H9 (cell line): ENCODE data around the gene HOXD10. TPM values are rescaled to one million over a fixed set of nuclear protein-coding genes. Genes with fewer than 3 reads are reported as not detected.

Experiments
- DNase-seq: peaks from one replicate; pipeline ENCODE4 v3.0.0-alpha.2; 2017
- H2AFZ ChIP-seq: one replicate; pipeline ENCODE4 v1.6.1; 2013; ENCODE audit warnings: mild to moderate bottlenecking, low read length, control low read depth, moderate library complexity
- H2AK5ac ChIP-seq: 2 replicates; pipeline ENCODE4 v1.6.1; 2013; ENCODE audit warnings: low read length, control low read depth, mixed read lengths; ENCODE audit not compliant: insufficient read length
- H2BK120ac ChIP-seq: one replicate; pipeline ENCODE4 v1.6.1; 2013; ENCODE audit warnings: low read depth, mild to moderate bottlenecking, low read length, control low read depth, inconsistent platforms; ENCODE audit not compliant: poor library complexity, severe bottlenecking
- H2BK12ac ChIP-seq: 2 replicates; pipeline ENCODE4 v1.6.1; 2013; ENCODE audit warnings: low read length, control low read depth, mixed read lengths, low read depth; ENCODE audit not compliant: insufficient read length
- H2BK15ac ChIP-seq: 2 replicates; pipeline ENCODE4 v1.6.1; 2013; ENCODE audit warnings: low read depth, low read length, control low read depth
- H2BK20ac ChIP-seq: one replicate; pipeline ENCODE4 v1.6.1; 2013; ENCODE audit warnings: low read depth, mild to moderate bottlenecking, low read length, control low read depth, inconsistent platforms; ENCODE audit not compliant: poor library complexity, severe bottlenecking
- H2BK5ac ChIP-seq: 2 replicates; pipeline ENCODE4 v1.6.1; 2013; ENCODE audit warnings: low read length, control low read depth, mixed read lengths; ENCODE audit not compliant: insufficient read length
- H3K14ac ChIP-seq: 2 replicates; pipeline ENCODE4 v1.6.1; 2013; ENCODE audit warnings: low read length, control low read depth; ENCODE audit not compliant: insufficient read depth
- H3K18ac ChIP-seq: 2 replicates; pipeline ENCODE4 v1.6.1; 2013; ENCODE audit warnings: low read depth, mild to moderate bottlenecking, mixed read lengths, low read length, control low read depth; ENCODE audit not compliant: insufficient read length
- H3K23ac ChIP-seq: 2 replicates; pipeline ENCODE4 v1.6.1; 2013; ENCODE audit warnings: low read length, control low read depth, mixed read lengths, low read depth; ENCODE audit not compliant: insufficient read length
- H3K23me2 ChIP-seq: 2 replicates; pipeline ENCODE4 v1.6.1; 2013; ENCODE audit warnings: low read depth, mild to moderate bottlenecking, mixed read lengths, low read length, control low read depth; ENCODE audit not compliant: insufficient read length, poor library complexity, severe bottlenecking
- H3K27ac ChIP-seq: 2 replicates; pipeline ENCODE4 v1.5.1; 2013; ENCODE audit warnings: low read length, control low read depth, mixed read lengths, low read depth; ENCODE audit not compliant: insufficient read length
- H3K27me3 ChIP-seq: 2 replicates; pipeline ENCODE4 v1.6.1; 2013; ENCODE audit warnings: low read length, control low read depth, inconsistent platforms; ENCODE audit not compliant: insufficient read depth
- H3K4ac ChIP-seq: 2 replicates; pipeline ENCODE4 v1.6.1; 2013; ENCODE audit warnings: low read depth, mild to moderate bottlenecking, control low read depth, inconsistent platforms, low read length, moderate library complexity
- H3K4me1 ChIP-seq: 2 replicates; pipeline ENCODE4 v1.6.1; 2013; ENCODE audit warnings: low read length, control low read depth, inconsistent platforms; ENCODE audit not compliant: insufficient read depth
- H3K4me2 ChIP-seq: 2 replicates; pipeline ENCODE4 v1.6.1; 2013; ENCODE audit warnings: low read length, control low read depth, mixed read lengths; ENCODE audit not compliant: insufficient read length, insufficient read depth
- H3K56ac ChIP-seq: 2 replicates; pipeline ENCODE4 v1.6.1; 2013; ENCODE audit warnings: low read depth, mild to moderate bottlenecking, mixed read lengths, low read length, control low read depth; ENCODE audit not compliant: insufficient read length
- H3K79me1 ChIP-seq: 2 replicates; pipeline ENCODE4 v1.6.1; 2013; ENCODE audit warnings: low read depth, mild to moderate bottlenecking, moderate library complexity, low read length, control low read depth, inconsistent platforms; ENCODE audit not compliant: insufficient read depth, poor library complexity, severe bottlenecking
- H3K79me2 ChIP-seq: 2 replicates; pipeline ENCODE4 v1.6.1; 2013; ENCODE audit warnings: low read length, control low read depth, inconsistent platforms; ENCODE audit not compliant: insufficient read depth
- H3K9ac ChIP-seq: 2 replicates; pipeline ENCODE4 v1.6.1; 2013; ENCODE audit warnings: low read length, control low read depth, mixed read lengths; ENCODE audit not compliant: insufficient read length; ENCODE audit errors: extremely low read depth
- H3K9me3 ChIP-seq: one replicate; pipeline ENCODE4 v1.6.1; 2013; ENCODE audit warnings: low read depth, low read length, inconsistent platforms; ENCODE audit not compliant: control insufficient read depth
- H3T11ph ChIP-seq: one replicate; pipeline ENCODE4 v1.6.1; 2013; ENCODE audit warnings: mild to moderate bottlenecking, low read length, control low read depth, inconsistent platforms
- H4K20me1 ChIP-seq: one replicate; pipeline ENCODE4 v1.6.1; 2013; ENCODE audit not compliant: control insufficient read depth, insufficient read length, insufficient read depth
- H4K5ac ChIP-seq: 2 replicates; pipeline ENCODE4 v1.6.1; 2013; ENCODE audit warnings: low read depth, mild to moderate bottlenecking, mixed read lengths, low read length, control low read depth; ENCODE audit not compliant: insufficient read length
- H4K8ac ChIP-seq: replicated peaks from 2 replicates; pipeline ENCODE4 v1.6.1; 2013; ENCODE audit warnings: low read length, control low read depth, mixed read lengths, low read depth; ENCODE audit not compliant: insufficient read length
- H4K91ac ChIP-seq: 2 replicates; pipeline ENCODE4 v1.6.1; 2013; ENCODE audit warnings: low read depth, mild to moderate bottlenecking, moderate library complexity, mixed read lengths, low read length, control low read depth; ENCODE audit not compliant: insufficient read length
- H3K27ac Mint-ChIP-seq, 3 experiments: 2 replicates in 2 of 3; 3 replicates in 1 of 3; pipeline ENCODE4 v1.8.0; 2020 to 2021; ENCODE audit warnings: mixed read lengths in 3 of 3, mild to moderate bottlenecking in 1 of 3, moderate library complexity in 1 of 3
- H3K27me3 Mint-ChIP-seq: 2 replicates; pipeline ENCODE4 v1.8.0; 2021; ENCODE audit warnings: low read depth, mild to moderate bottlenecking, moderate library complexity, mixed read lengths
- H3K36me3 Mint-ChIP-seq, 3 experiments: 2 replicates in 2 of 3; 3 replicates in 1 of 3; pipeline ENCODE4 v1.8.0; 2020 to 2021; ENCODE audit warnings: low read depth in 3 of 3, mixed read lengths in 3 of 3; ENCODE audit not compliant: insufficient read depth in 1 of 3
- H3K4me1 Mint-ChIP-seq, 2 experiments: 2 replicates each; pipeline ENCODE4 v1.8.0; 2020; ENCODE audit warnings: mixed read lengths in 2 of 2
- H3K4me3 Mint-ChIP-seq, 2 experiments: 2 replicates in 1 of 2; 3 replicates in 1 of 2; pipeline ENCODE4 v1.8.0; 2020 to 2021; ENCODE audit warnings: mild to moderate bottlenecking in 2 of 2, mixed read lengths in 2 of 2, moderate library complexity in 1 of 2
- H3K9me3 Mint-ChIP-seq, 2 experiments: 2 replicates in 1 of 2; 3 replicates in 1 of 2; pipeline ENCODE4 v1.8.0; 2020; ENCODE audit warnings: mild to moderate bottlenecking in 2 of 2, mixed read lengths in 2 of 2, moderate library complexity in 1 of 2
- WGBS: extraction: QIAGEN DNeasy Blood & Tissue Kit; methylation state at CpG from one replicate; pipeline ENCODE4 v1.1.7; 2013; ENCODE audit warnings: missing lambda C conversion rate, low lambda C conversion rate, mixed read lengths; ENCODE audit not compliant: insufficient read length; ENCODE audit errors: extremely low coverage; 5-methylcytosine and 5-hydroxymethylcytosine counted together
- total RNA-seq: library from RNA; stranded (reverse); gene quantifications from 2 replicates; pipeline ENCODE4 v1.2.1, GENCODE V29; 2021
- TF ChIP-seq, protein P1 (sequence below): fragments of 200-600 bp; sonication (generic); conservative IDR thresholded peaks from 3 replicates; pipeline ENCODE4 v1.8.0; 2021; ENCODE audit warnings: antibody characterized with exemption, mild to moderate bottlenecking

Gene HOXD10
- total RNA-seq, 1 experiment from 2014 or later = not detected

DNA sequence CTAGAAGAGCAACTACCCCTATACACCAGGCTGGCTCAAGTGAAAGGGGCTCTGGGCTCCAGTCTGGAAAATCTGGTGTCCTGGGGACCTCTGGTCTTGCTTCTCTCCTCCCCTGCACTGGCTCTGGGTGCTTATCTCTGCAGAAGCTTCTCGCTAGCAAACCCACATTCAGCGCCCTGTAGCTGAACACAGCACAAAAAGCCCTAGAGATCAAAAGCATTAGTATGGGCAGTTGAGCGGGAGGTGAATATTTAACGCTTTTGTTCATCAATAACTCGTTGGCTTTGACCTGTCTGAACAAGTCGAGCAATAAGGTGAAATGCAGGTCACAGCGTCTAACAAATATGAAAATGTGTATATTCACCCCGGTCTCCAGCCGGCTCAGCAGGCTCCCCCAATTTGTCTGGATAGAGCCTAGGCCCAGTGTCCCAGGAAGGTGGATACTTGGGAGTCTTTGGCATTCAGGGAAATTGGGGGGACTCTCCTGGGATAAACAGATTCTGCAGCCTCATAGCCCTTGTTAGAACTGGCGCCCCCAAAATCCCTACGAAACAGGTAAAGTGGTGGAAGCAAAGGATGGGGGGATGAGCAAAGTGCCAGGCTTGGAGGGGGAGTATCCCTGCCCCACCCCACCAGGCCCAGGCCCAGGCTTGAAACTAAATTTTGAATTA is 32.3 kb downstream of the HOXD10 start:
- H3K27me3 ChIP-seq = peaks cover 96% of the 10 kb centered on the region
- H2BK15ac ChIP-seq = no peak overlapping the region
- H3K27me3 Mint-ChIP-seq = peaks cover 100% of the 10 kb centered on the region
- no CpG with 5 or more reads among the region's 11 CpGs for WGBS
- H4K8ac ChIP-seq = no peak overlapping the region
- H3K4me1 Mint-ChIP-seq = peaks cover 2 to 21% of the 10 kb centered on the region in 2 experiments; a peak in 3 of 4 replicates
- H2BK20ac ChIP-seq = no peak overlapping the region
- H2BK5ac ChIP-seq = no peak overlapping the region
- H3K9me3 Mint-ChIP-seq = peaks cover 3 to 8% of the 10 kb centered on the region in 2 experiments; a peak in 3 of 5 replicates
- H3K27ac ChIP-seq = no peak overlapping the region
- H4K5ac ChIP-seq = no peak overlapping the region
- H3K4me1 ChIP-seq = no peaks in the 10 kb centered on the region; the same call in 1 of the 2 replicates
- H4K20me1 ChIP-seq = no peaks in the 10 kb centered on the region
- TF ChIP-seq, protein P1, sequence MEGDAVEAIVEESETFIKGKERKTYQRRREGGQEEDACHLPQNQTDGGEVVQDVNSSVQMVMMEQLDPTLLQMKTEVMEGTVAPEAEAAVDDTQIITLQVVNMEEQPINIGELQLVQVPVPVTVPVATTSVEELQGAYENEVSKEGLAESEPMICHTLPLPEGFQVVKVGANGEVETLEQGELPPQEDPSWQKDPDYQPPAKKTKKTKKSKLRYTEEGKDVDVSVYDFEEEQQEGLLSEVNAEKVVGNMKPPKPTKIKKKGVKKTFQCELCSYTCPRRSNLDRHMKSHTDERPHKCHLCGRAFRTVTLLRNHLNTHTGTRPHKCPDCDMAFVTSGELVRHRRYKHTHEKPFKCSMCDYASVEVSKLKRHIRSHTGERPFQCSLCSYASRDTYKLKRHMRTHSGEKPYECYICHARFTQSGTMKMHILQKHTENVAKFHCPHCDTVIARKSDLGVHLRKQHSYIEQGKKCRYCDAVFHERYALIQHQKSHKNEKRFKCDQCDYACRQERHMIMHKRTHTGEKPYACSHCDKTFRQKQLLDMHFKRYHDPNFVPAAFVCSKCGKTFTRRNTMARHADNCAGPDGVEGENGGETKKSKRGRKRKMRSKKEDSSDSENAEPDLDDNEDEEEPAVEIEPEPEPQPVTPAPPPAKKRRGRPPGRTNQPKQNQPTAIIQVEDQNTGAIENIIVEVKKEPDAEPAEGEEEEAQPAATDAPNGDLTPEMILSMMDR = no peak
- H2BK12ac ChIP-seq = no peak overlapping the region
- no peak overlapping the region for H4K91ac ChIP-seq
- no peak overlapping the region for H3K23ac ChIP-seq
- no peaks in the 10 kb centered on the region for H3K79me2 ChIP-seq
- no peaks in the 10 kb centered on the region for H3K79me1 ChIP-seq
- H2AFZ ChIP-seq = no peak overlapping the region
- H3K36me3 Mint-ChIP-seq = no peaks in the 10 kb centered on the region; a peak in 1 of 7 replicates
- no peak overlapping the region for H3K18ac ChIP-seq
- DNase-seq = no peak
- no peak overlapping the region for H3K4me3 Mint-ChIP-seq
- H3K27ac Mint-ChIP-seq = no peak overlapping the region
- H3K4me2 ChIP-seq = no peak overlapping the region
- H3T11ph ChIP-seq = no peak overlapping the region
- no peak overlapping the region for H3K14ac ChIP-seq
- H3K56ac ChIP-seq = no peak overlapping the region
- H2BK120ac ChIP-seq = no peak overlapping the region
- H2AK5ac ChIP-seq = no peak overlapping the region
- no peaks in the 10 kb centered on the region for H3K9me3 ChIP-seq
- no peak overlapping the region for H3K9ac ChIP-seq
- no peak overlapping the region for H3K4ac ChIP-seq
- H3K23me2 ChIP-seq = no peaks in the 10 kb centered on the region
